ENCODE results near the gene ZFYVE9.

The ZFYVE9 gene

DNA sequence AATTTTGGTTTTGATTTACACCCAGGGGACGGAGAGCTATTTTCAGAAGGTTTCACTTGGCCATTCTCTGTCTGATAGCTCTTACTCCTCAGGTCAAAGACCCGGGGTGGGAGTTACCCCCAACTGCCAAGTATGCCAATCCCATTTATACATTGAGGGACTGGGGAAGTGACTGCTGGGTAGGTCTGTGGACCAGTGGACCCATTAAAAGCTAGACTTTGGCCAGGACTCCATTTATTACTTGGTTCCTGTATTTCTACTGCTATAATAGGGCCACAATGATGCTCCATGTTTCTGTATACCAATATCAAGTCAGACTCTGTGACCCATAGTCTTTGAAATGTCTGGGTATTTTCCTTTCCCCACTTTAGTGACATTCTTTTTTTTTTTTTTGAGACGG is 14.6 kb downstream of the ZFYVE9 start:
- TF ChIP-seq, protein P1, sequence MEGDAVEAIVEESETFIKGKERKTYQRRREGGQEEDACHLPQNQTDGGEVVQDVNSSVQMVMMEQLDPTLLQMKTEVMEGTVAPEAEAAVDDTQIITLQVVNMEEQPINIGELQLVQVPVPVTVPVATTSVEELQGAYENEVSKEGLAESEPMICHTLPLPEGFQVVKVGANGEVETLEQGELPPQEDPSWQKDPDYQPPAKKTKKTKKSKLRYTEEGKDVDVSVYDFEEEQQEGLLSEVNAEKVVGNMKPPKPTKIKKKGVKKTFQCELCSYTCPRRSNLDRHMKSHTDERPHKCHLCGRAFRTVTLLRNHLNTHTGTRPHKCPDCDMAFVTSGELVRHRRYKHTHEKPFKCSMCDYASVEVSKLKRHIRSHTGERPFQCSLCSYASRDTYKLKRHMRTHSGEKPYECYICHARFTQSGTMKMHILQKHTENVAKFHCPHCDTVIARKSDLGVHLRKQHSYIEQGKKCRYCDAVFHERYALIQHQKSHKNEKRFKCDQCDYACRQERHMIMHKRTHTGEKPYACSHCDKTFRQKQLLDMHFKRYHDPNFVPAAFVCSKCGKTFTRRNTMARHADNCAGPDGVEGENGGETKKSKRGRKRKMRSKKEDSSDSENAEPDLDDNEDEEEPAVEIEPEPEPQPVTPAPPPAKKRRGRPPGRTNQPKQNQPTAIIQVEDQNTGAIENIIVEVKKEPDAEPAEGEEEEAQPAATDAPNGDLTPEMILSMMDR (IDR thresholded peaks at IDR 0.05), result no peak

DNA sequence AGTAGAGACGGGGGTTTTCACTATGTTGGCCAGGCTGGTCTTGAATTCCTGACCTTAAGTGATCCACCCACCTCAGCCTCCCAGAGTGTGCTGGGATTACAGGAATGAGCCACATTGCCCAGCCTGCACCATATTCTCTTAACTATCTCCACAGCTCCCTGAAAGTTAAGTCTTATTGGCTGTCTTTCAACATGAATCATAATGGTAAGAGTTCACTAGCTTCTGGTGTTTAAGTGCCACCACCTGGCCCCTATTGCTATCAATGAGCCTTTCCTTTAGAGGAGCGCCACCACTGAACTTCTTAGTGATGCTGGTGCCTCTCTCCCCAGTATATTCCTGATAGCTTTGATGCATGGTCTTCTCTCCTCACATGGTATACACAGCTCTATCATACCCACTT is 15.7 kb downstream of the ZFYVE9 start:
- TF ChIP-seq, protein P1 (IDR thresholded peaks at IDR 0.05), result no peak

DNA sequence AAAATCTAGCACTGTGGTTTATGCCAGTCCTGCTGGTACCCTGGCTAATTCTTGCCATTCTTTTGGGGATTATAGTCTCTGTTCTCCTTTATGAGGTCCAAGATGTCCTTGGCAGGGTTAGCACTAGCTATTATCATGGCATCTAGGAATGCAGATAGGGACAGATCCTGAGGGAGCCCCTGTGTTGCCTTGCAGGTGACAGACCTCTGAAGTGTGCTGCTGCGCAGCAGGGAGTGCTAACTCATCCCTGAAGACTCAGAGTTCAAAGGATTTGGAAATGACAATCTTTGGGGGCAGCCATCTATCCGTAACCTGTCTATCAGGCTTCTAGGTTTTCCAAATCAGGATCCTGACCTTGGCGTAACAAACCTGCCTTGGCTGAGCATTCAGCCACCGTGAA is 16.3 kb downstream of the ZFYVE9 start:
- TF ChIP-seq, protein P1 (IDR thresholded peaks at IDR 0.05), result no peak

DNA sequence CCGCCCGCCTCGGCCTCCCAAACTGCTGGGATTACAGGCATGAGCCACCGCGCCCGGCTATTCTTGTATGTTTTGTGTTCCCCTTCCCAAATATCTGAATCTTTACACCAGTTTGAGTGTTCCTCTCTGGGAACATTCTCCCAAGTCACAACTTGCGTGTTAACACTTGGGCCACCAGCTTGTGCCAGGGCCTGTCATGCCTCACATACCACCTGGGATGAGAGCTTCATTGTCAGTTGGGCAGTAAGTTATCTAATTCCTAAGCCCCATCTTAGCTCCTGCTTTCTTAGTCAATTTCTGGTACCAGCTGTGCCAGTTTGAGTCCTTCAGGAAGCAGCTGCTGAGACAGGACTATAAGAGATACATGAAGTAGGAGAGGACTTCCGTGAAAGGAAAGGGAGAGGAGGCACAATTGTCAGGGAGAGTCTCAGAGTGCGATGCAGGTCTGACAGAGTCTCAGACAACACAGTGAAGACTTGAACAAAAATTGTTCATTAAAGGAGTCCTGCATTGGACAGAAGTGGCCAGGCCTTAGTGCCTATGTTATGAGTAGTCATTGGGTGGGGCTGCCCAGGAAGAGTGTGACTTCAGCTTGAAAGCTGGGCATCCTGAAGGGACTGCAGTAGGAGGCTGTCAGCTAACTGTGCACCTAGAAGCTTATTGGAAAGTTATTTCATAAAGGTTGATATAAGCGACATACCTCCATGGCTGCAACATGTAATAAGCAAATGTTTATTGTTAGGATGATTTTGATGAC is 17.3 kb downstream of the ZFYVE9 start:
- TF ChIP-seq, protein P1 (IDR thresholded peaks at IDR 0.05), result no peak

DNA sequence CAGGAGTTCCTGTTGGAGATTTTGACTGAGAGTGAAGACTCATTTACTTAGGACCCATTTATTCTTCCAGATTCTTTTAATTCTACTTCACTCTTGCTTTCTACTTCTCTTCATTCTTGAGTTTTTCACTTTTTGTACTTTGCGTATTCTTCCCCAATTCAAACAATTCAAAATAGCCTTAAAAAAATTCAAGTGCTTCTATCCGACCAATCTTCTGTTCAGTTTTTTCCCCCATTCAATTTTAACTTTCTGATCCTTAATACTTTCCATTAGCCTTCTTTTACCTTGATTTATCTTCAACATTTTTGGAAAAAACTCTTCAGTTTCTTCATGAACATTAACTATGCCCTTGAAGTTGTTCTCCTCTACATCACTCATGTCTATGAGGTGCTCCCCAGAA is 21.1 kb downstream of the ZFYVE9 start:
- TF ChIP-seq, protein P1 (IDR thresholded peaks at IDR 0.05), result no peak

DNA sequence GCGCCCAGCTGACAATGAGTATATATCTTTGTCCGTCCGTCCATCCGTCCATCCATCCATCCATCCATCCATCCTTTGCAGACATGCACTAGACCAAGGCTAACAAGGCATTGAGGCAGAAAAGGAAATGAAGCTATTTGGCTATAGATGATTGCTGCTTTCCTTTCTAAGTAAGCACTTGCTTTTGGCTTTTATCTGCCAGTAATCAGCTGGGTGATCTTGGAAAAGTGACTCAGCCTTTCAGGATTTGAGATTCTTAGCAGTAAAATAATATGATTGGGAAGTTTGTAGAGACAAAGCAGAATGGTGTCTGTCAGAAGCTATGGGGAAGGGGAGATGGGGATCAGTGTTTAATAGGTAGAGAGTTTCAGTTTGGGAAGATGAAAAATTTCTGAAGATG is 22.7 kb downstream of the ZFYVE9 start:
- TF ChIP-seq, protein P1 (IDR thresholded peaks at IDR 0.05), result no peak

DNA sequence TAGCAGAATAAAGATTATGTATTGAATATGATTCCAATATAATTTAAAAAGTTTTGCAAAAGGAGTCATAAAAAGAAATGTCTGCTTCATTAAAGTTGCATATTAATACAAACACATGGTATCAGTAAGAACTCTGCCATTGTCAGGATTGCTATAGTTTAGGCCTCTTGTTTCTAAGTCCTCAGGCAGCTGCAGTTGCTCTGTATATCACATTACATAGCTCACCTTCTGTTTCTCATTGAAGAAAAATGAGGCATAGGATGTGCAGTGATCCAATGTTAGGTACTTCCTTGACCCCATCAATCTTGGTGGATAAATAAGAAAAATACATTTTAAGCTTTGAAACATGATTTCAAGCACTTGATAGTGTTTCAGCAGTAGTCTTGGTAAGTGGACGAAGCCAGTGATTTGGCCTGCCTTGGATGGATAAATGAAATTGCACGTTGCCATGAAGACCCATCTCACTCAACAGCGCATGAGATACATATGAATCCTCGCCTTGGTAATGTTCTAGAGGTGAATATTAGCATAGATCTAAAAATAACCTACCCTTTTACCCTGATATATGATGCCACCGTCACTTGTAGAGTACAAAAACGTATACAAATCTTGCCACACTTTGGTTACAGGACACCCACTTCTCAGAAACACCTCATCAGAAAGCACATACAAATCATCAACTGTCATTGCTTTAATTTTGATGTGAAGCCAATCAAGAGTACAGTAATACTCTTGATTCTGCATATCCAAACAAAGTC is 25.3 kb downstream of the ZFYVE9 start:
- TF ChIP-seq, protein P1 (IDR thresholded peaks at IDR 0.05), result no peak

Measured in LNCAP (cell line).